SH-SY5Y (cell line): ENCODE data around the gene SELENOH.

Source experiments
- GATA2 ChIP-seq: IDR thresholded peaks from 2 replicates; pipeline ENCODE4 v1.6.1; 2011; ENCODE audit warnings: mild to moderate bottlenecking, low read depth, low read length
- GATA3 ChIP-seq: IDR thresholded peaks from 2 replicates; pipeline ENCODE4 v1.6.1; 2011; ENCODE audit warnings: low read depth, mild to moderate bottlenecking, low read length, moderate library complexity

DNA sequence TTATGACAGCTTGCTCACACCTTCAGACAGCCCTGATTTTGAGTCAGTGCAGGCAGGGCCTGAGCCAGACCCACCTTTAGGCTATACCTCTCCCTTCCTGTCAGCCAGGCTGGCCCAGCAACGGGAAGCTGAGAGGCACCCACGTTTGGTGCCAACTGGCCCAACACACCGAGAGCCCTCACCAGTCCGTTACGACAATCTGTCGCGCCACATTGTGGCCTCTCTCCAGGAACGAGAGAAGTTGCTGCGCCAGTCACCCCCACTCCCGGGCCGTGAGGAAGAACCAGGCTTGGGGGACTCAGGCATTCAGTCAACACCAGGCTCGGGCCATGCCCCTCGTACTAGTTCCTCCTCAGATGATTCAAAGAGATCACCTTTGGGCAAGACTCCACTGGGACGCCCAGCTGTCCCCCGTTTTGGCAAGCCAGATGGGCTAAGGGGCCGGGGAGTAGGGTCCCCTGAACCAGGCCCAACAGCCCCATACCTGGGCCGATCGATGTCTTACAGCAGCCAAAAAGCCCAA is 42.4 kb upstream of the SELENOH start:
- TF ChIP-seq GATA2 (no peak), GATA3 (no peak)
